GM12865 (cell line): ENCODE data around the gene PNPLA4.

Experiments used
- DNase-seq: peaks from one replicate; pipeline ENCODE4 v3.0.0; 2010; ENCODE audit warnings: low read depth
- H3K4me3 ChIP-seq: 2 replicates; pipeline ENCODE4 v1.5.1; 2011; ENCODE audit warnings: mild to moderate bottlenecking, low read depth, low read length, control low read depth
- TF ChIP-seq, protein P1 (sequence below): IDR thresholded peaks from 2 replicates; pipeline ENCODE4 v1.5.1; 2011; ENCODE audit warnings: low read length, control low read depth, low read depth, inconsistent platforms; ENCODE audit not compliant: insufficient read depth; ENCODE audit errors: missing control alignments

Gene PNPLA4

DNA sequence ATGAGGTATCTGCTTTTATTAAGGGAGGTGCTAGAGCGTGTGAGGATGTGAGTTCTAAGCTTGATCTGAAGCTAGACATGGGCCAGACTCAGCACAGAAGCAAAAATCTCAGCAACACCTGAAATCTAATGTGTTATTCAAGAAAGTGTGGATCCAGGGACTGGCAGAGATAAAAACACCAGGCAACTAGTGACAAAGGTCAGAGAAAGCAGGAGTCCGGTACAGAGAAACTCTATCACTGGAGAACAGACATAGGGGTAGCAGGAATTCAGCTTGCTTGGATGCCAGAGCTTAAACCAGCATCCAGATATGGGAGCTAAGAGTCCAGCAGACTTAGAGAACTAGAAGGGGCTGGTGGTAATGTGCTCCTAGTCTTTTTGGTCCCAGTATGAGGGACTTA is 50.3 kb downstream of the PNPLA4 start:
- DNase-seq: no peak
- TF ChIP-seq, protein P1, sequence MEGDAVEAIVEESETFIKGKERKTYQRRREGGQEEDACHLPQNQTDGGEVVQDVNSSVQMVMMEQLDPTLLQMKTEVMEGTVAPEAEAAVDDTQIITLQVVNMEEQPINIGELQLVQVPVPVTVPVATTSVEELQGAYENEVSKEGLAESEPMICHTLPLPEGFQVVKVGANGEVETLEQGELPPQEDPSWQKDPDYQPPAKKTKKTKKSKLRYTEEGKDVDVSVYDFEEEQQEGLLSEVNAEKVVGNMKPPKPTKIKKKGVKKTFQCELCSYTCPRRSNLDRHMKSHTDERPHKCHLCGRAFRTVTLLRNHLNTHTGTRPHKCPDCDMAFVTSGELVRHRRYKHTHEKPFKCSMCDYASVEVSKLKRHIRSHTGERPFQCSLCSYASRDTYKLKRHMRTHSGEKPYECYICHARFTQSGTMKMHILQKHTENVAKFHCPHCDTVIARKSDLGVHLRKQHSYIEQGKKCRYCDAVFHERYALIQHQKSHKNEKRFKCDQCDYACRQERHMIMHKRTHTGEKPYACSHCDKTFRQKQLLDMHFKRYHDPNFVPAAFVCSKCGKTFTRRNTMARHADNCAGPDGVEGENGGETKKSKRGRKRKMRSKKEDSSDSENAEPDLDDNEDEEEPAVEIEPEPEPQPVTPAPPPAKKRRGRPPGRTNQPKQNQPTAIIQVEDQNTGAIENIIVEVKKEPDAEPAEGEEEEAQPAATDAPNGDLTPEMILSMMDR: no peak
- no peak overlapping the region for H3K4me3 ChIP-seq

DNA sequence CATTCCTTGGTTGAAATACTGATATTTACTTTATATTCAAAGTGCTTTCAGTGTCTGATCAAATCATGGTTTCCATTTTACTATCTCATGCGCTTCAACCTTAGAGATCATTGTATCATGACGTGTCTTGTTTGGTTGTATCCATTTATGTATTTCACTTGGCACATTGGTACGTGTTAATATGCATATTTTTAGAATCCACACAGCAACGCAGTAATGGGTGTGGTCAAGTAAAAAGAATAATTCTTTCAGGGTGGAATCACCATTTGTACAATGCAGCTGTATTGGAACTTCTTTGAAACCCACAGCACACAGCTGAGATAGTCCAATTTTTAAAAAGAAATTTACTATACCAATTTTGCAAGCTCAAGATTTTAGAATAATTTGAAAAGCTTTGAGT is 55.2 kb downstream of the PNPLA4 start:
- TF ChIP-seq, protein P1: no peak
- H3K4me3 ChIP-seq: no peak overlapping the region
- no peak for DNase-seq

DNA sequence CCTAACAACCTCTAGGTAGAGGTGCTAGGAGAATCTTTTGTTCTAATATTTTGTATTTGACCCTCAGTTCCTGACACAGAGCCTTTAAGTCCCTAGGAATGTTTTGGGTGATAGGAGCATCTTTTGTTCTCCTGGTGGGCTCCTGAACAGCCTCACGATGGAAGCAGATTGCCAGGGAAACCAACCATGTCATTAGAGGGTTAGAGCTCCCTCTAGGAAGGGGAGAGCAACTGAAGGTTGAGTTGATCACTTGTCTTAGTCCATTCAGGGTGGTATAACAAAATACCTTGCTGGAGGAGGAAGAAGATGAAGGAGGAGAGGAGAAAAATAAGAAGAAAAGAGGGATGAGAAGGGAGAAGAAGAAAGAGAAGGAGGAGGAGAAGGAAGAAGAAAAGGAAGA is 75.0 kb downstream of the PNPLA4 start:
- TF ChIP-seq, protein P1: no peak
- no peak overlapping the region for H3K4me3 ChIP-seq
- no peak for DNase-seq
